Transverse colon (tissue), 4 donors: Measurements from ENCODE around the gene HPSE2. TPM values are rescaled to one million over a fixed set of nuclear protein-coding genes. Genes with fewer than 3 reads are reported as not detected.

Experiments
- DNase-seq: peaks from one replicate; pipeline ENCODE4 v3.0.0-alpha.2; 2019
- H3K27ac ChIP-seq, 4 donors: fragments of 200-600 bp; sonication (generic); 2 replicates each; pipeline ENCODE4 v1.5.1; 2016 to 2018; ENCODE audit warnings: inconsistent platforms in 4 of 4
- H3K27me3 ChIP-seq: fragments of 200-600 bp; sonication (generic); 2 replicates; pipeline ENCODE4 v1.5.1; 2017; ENCODE audit warnings: inconsistent platforms
- H3K36me3 ChIP-seq, 4 donors: fragments of 200-600 bp; sonication (generic); 2 replicates each; pipeline ENCODE4 v1.5.1; 2017 to 2019; ENCODE audit warnings: inconsistent platforms in 4 of 4
- H3K4me1 ChIP-seq, 4 donors: fragments of 200-600 bp; sonication (generic); 2 replicates each; pipeline ENCODE4 v1.5.1; 2017 to 2020; ENCODE audit warnings: inconsistent platforms in 4 of 4
- H3K4me3 ChIP-seq, 4 donors: fragments of 200-600 bp; sonication (generic); 1 replicate in 1 of 4; 2 replicates in 3 of 4; pipeline versions ENCODE4 v1.5.1 to v1.6.1; 2017 to 2019; ENCODE audit warnings: inconsistent platforms in 4 of 4
- H3K9me3 ChIP-seq, 2 donors: fragments of 200-600 bp; sonication (generic); 2 replicates each; pipeline ENCODE4 v1.5.1; 2017 to 2019; ENCODE audit warnings: inconsistent platforms in 2 of 2
- CTCF ChIP-seq, 5 experiments: fragments of 200-600 bp in 3 of 5; fragments of 450-650 bp in 2 of 5; sonication (generic) in 3 of 5; IDR thresholded peaks; 1 replicate in 2 of 5; 2 replicates in 3 of 5; pipeline ENCODE4 v1.5.1; 2016 to 2017; ENCODE audit warnings: antibody characterized with exemption in 5 of 5, inconsistent platforms in 3 of 5, mild to moderate bottlenecking in 2 of 5, moderate library complexity in 1 of 5
- EP300 ChIP-seq: sonication (generic); formaldehyde crosslinking; IDR thresholded peaks from one replicate; pipeline ENCODE4 v1.6.1; 2017; ENCODE audit warnings: antibody characterized with exemption, low read depth
- POLR2A ChIP-seq: fragments of 450-650 bp; IDR thresholded peaks from one replicate; pipeline ENCODE4 v1.6.1; 2016; ENCODE audit warnings: antibody characterized with exemption, mild to moderate bottlenecking, moderate library complexity
- POLR2AphosphoS5 ChIP-seq, 3 donors: sonication (generic); formaldehyde crosslinking; IDR thresholded peaks; one replicate each; pipeline ENCODE4 v1.6.1; 2016; ENCODE audit warnings: antibody characterized with exemption in 3 of 3
- WGBS, 2 donors: methylation state at CpG; one replicate each; pipeline ENCODE4 v1.1.5; 2018; ENCODE audit warnings: low coverage in 1 of 2; 5-methylcytosine and 5-hydroxymethylcytosine counted together
- in situ Hi-C, 4 donors: fragments of 200-750 bp; cut with MboI; loops; one replicate each; pipeline versions ENCODE4 v1.15.0 to v1.15.1; 2017; ENCODE audit warnings: low sequenced_read_pairs in 3 of 4, low pct_ligation_motif_present in 1 of 4, low pct_unique_long_range_greater_than_20kb in 1 of 4
- intact Hi-C: fragments of 100-400 bp; cut with DNase I; formaldehyde crosslinking; loops from one replicate; pipeline ENCODE4 v1.15.1; 2023; ENCODE audit warnings: low total_unique reads
- total RNA-seq, 4 donors: library from RNA; depleted of rRNA; stranded (reverse); fragments of >200 nt; gene quantifications; one replicate each; pipeline ENCODE4 v1.1.0, GENCODE V29; 2016

The HPSE2 gene
- total RNA-seq, 4 donors from 2014 or later, result 2.2 to 3.0 TPM; not detected in 2

- H3K27ac ChIP-seq, result no peak overlapping the region
- no peak for DNase-seq
- H3K36me3 ChIP-seq, result peaks cover 0 to 22% (median 0%) of the 10 kb centered on the region in 4 donors
- in situ Hi-C loops (no loop called here), intact Hi-C loops (no loop called here)
- H3K4me1 ChIP-seq, result peaks cover 2 to 15% (median 9%) of the 10 kb centered on the region in 4 donors
- no peaks in the 10 kb centered on the region for H3K9me3 ChIP-seq
- WGBS, 2 donors, result 94% methylated on average over 17 of the region's 17 CpGs; no CpG with 5 or more reads in 1 of the 2 donors
- TF ChIP-seq POLR2A, result no peak
- TF ChIP-seq POLR2AphosphoS5 (IDR thresholded peaks at IDR 0.05), result no peak
- no peak for TF ChIP-seq EP300
- no peak for TF ChIP-seq CTCF (IDR thresholded peaks at IDR 0.05)
- no peak overlapping the region for H3K4me3 ChIP-seq
- H3K27me3 ChIP-seq, result no peaks in the 10 kb centered on the region
Measured at GRCh38 chr10:98419469-98420261, 816.0 kb downstream of the HPSE2 start.

- WGBS, 2 donors, result 93% methylated on average over 18 of the region's 18 CpGs; no CpG with 5 or more reads in 1 of the 2 donors
- TF ChIP-seq EP300 (no peak), POLR2A (no peak), POLR2AphosphoS5 (IDR thresholded peaks at IDR 0.05) (no peak), CTCF (IDR thresholded peaks at IDR 0.05) (no peak)
- H3K4me1 ChIP-seq, result peaks cover 8 to 22% (median 16%) of the 10 kb centered on the region in 4 donors
- intact Hi-C loops, result no loop called here
- H3K36me3 ChIP-seq, result peaks cover 0 to 19% (median 0%) of the 10 kb centered on the region in 4 donors
- H3K27me3 ChIP-seq, result no peaks in the 10 kb centered on the region
- in situ Hi-C loops, result no loop called here
- DNase-seq, result no peak
- H3K4me3 ChIP-seq, result no peak overlapping the region
- H3K9me3 ChIP-seq, result no peaks in the 10 kb centered on the region
- H3K27ac ChIP-seq, result no peak overlapping the region
Measured at GRCh38 chr10:98418665-98419468, 816.8 kb downstream of the HPSE2 start.

DNA sequence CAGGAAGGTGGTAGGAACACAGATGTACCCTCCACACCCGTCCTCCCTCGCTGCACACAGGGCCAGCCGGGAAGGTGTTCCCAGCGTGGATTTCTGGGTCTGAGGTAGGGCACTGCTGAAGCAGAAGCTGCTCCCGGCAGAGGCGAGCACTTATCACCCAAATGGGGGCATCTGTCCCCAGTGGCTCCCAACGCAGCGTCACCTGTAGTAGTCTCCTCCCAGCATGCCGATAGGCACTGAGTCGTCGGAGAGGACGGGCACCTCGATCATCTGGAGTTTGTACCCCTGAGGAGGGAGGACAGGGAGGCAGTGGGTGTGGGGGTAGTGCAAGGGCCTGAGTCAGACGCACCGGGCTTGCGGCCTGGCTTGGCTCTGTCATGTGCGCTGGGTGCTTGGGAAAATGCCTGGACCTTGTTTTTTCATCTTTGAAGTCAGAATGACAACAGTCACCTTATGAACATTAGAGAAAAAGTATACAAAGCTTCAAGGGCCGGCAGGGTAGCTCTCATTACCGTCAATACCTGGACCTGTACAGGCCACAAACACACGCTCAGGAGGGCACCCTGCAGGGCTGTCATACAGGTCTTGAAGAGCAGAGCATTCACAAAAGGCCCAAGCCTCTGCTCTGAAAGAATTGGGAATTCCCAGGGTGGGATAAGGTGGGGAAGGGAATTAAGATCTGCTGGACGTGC is 817.5 kb downstream of the HPSE2 start:
- Histone ChIP-seq H3K27me3 (no peaks in the 10 kb centered on the region), H3K9me3 (no peaks in the 10 kb centered on the region), H3K27ac (no peak overlapping the region), H3K4me1 (peaks cover 8 to 22% (median 17%) of the 10 kb centered on the region in 4 donors), H3K4me3 (no peak overlapping the region), H3K36me3 (peaks cover 0 to 17% (median 0%) of the 10 kb centered on the region in 4 donors)
- WGBS, 2 donors, result 95% methylated on average over 21 of the region's 21 CpGs; no CpG with 5 or more reads in 1 of the 2 donors
- intact Hi-C loops, result no loop called here
- in situ Hi-C loops, result no loop called here
- TF ChIP-seq POLR2AphosphoS5 (IDR thresholded peaks at IDR 0.05), result no peak
- TF ChIP-seq EP300, result no peak
- no peak for TF ChIP-seq CTCF (IDR thresholded peaks at IDR 0.05)
- no peak for TF ChIP-seq POLR2A
- DNase-seq, result no peak
